ENCODE measurements around the gene SORCS1.

SORCS1 gene

DNA sequence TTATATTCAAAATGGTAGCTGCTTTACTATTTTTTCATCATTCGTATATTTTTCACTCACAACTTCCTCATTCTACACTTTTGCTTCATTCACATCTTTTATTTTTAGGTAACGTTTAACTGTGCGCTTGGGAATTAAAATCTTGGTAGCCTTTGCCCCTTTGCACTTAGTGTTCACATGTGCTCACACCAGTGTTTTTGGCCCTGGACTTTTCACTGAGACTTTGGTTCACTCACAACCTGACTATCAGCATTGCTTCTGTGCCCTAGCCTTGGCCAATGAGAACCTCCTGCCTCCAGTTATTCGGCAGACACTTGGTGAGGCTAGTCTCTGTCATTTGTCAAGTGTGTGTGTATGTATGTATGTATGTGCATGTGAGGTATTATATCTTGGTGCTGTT, 596.9 kb downstream of the SORCS1 start:
- DNase-seq, result no peak

- DNase-seq, result no peak
Measured at GRCh38 chr10:106566873-106567272, 597.6 kb downstream of the SORCS1 start.

DNA sequence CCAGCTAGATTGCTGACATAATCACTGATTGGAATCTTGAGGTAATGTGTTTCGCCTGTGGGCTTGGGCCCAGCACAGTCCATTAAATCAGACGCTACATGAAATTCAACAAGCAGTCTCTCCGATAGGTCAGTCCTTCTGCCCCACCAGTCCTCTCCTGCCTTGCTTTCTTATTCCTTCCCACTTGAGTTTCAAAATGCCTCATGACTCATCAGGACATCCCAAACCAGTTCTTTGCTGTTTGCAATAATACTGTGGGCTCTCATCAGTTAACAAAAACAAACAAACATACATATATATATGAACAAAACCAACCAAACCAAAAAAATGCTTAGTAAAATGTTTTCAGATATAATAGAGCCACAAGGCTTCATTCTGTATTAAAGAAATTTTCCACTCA, 599.0 kb downstream of the SORCS1 start:
- DNase-seq, result no peak

DNA sequence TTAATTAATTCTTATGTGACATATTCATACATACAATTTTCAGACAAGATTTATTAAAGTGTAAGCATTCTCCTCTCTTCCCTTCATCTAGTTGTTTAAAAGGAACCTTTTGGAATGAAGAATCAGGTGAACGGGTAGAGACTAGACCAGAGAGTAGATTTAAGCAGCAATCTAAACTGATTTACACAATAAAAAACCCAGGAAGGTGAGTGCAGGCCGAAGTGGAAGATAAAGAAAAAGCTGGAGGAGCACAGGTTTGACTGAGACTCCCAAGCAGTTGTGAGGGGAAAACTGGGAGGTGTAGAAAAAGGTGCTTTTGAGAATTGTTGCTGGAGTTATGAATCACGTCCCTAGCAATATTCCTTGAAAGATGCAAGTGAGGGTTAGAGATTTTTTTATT, 601.1 kb downstream of the SORCS1 start:
- no peak for DNase-seq

GRCh38 chr10:106560925-106561640, 603.4 kb downstream of the SORCS1 start:
- DNase-seq, result no peak

- DNase-seq, result no peak
Measured at GRCh38 chr10:106559442-106559841, 605.1 kb downstream of the SORCS1 start.

DNA sequence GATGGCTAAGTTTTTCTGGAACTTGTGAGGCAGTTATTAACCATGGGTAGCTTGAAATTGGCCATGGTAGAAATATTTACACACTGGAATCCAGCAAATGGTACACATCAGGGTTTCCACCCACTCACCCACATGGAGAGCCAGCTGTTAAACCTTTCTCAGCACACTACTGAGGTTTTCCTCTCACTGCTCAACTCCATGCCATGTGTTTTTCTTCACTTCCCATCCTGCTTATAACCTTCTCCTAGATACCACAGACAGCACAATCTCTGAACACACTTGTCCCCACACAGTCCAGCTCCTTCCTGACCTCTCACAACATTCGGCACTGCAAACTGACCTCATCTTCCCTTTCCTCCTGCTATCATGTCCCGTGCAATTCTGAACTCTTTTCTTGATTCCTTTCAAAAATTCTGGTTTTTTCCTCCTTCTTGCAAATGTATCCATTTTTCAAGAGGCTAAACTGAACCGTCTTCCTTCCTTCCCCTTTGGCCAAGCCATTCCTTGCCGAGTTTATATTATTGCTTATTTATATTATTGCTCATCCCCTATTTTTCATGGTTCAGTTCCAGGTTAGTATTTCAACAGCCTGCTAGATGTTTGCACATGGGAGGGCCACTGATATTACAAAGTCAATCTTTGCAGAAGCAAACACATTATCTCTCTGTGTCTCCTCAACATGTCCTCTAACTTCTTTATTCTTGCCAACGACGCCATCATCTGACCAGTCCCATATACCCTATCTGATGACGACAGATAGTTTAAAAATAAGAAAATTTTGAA, 606.4 kb downstream of the SORCS1 start:
- no peak for DNase-seq

DNA sequence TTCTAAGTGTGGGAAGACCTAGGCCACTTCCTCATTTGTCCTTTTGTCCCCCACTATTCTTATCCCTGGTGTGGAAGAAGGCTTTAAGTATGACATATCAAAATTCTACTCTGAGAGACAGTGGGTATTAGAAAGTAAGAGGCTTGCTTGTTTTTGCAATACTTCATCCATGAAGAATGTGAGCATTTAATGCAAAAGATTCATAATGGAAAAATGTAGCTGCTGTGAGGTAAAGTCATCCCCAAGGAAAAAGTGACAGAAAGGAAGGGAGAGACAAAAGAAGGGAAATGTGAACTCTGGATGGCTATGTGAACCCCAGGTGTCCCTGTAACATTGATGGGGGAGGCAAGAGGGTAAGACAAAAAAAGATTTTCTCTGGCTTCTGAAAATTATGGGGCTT, 607.5 kb downstream of the SORCS1 start:
- DNase-seq, result no peak

GRCh38 chr10:106555599-106555998, 608.9 kb downstream of the SORCS1 start:
- no peak for DNase-seq

GRCh38 chr10:106551501-106552062, 612.9 kb downstream of the SORCS1 start:
- DNase-seq, result no peak

DNA sequence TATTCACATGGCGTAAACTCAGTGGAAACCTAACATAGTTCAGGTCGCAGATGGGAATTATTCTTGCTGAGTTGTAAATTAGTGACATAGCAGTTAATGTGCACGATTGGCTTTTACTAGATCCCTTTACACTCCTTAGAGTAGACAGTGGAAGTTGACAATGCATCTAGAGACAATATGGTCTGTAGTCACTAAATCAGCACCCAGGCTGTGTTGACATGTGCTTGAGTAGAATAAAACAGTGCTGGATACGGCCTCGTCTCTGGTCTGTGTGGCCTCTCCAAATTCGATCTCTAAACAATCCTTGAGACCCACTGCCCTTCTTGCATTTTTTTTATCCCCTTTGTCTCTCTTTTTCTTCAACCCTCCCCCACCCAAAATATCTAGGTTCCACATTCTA, 615.7 kb downstream of the SORCS1 start:
- DNase-seq, result no peak

- DNase-seq, result no peak
Measured at GRCh38 chr10:106547047-106547635, 617.4 kb downstream of the SORCS1 start.

GRCh38 chr10:106542461-106542860, 622.0 kb downstream of the SORCS1 start:
- DNase-seq, result no peak

DNA sequence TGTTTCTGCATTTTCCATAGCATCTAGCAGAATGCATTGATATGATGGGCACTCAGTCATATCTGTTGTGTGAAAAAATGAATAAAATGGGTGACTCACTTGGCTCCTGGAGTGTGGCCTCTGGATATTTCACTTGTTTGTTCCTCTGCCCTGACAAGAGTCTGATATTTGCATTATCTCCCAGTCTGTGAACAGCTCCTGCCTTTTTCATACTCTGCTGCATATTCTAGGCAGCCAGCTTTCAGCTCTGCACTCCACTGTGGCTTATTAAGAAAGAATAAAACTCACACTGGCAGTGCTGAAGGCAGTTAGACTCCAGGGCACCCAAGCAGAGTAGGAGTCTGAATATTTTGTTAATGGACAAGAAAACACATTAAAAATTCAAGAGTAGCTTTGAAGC, 623.9 kb downstream of the SORCS1 start:
- no peak for DNase-seq

- no peak for DNase-seq
Measured at GRCh38 chr10:106537866-106538265, 626.6 kb downstream of the SORCS1 start.

- DNase-seq, result no peak
Measured at GRCh38 chr10:106535304-106535953, 629.1 kb downstream of the SORCS1 start.

GRCh38 chr10:106534441-106534840, 630.1 kb downstream of the SORCS1 start:
- DNase-seq, result no peak

DNA sequence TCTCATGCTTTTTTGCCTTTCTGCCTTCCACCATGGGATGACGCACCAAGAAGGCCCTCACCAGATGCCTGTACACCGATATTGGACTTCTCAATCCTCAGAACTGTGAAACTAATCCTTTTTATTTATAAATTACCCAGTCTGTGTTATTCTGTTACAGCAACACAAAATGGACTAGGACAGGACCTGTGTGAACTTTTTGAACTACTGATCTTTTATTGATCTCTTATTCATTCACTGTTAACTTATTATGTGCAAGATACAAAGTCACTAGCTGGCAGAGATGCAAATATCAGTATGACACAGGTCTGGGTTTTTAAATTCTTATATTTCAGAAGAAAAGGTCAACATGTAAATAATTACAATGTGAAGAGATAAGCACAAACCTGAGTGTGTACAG, 635.8 kb downstream of the SORCS1 start:
- DNase-seq, result no peak

- DNase-seq, result no peak
Measured at GRCh38 chr10:106525835-106526234, 638.7 kb downstream of the SORCS1 start.
